IMR-90 (cell line): ENCODE data around the gene GJD2. TPM values are rescaled to one million over a fixed set of nuclear protein-coding genes. Genes with fewer than 3 reads are reported as not detected.

Source experiments
- ATAC-seq: fragments of 200-7000 bp; cut with Tn5 transposase; 2 replicates; pipeline ENCODE4 v1.9.1; 2020; ENCODE audit warnings: low read depth, mild to moderate bottlenecking, moderate library complexity
- BruUV-seq: library from RNA; stranded (reverse); fragments of 400-500 nt; replicated peaks from 2 replicates; lab custom pipeline; 2021; lab: Mats Ljungman, UMichigan
- CTCF ChIA-PET: fragments of 300-600 bp; formaldehyde crosslinking; extraction: SDS; loops from one replicate; lab custom pipeline; 2021; ENCODE audit warnings: antibody characterized with exemption; lab: Yijun Ruan, JAX
- POLR2A ChIA-PET: fragments of 300-600 bp; sonication (Branson Sonifier 250); formaldehyde crosslinking; loops from one replicate; lab custom pipeline; 2022; ENCODE audit warnings: antibody characterized with exemption; ENCODE audit not compliant: unreplicated experiment; lab: Charles Lee
- DNase-seq: peaks from one replicate; pipeline ENCODE4 v3.0.0; 2013
- H2AFZ ChIP-seq: replicated peaks from 2 replicates; pipeline ENCODE3; 2013; ENCODE audit warnings: low read length, mild to moderate bottlenecking; ENCODE audit not compliant: poor library complexity
- H2AK5ac ChIP-seq: 2 replicates; pipeline ENCODE4 v1.6.1; 2013; ENCODE audit warnings: low read depth, low read length, inconsistent platforms
- H2AK9ac ChIP-seq: replicated peaks from 2 replicates; pipeline ENCODE3; 2013; ENCODE audit warnings: mild to moderate bottlenecking, low read depth, low read length, moderate library complexity; ENCODE audit not compliant: poor library complexity
- H2BK120ac ChIP-seq: 2 replicates; pipeline ENCODE4 v1.6.1; 2013; ENCODE audit warnings: low read depth, low read length, inconsistent platforms
- H2BK15ac ChIP-seq: 3 replicates; pipeline ENCODE4 v1.6.1; 2013; ENCODE audit warnings: low read depth, low read length, inconsistent platforms
- H2BK20ac ChIP-seq: 2 replicates; pipeline ENCODE4 v1.6.1; 2013; ENCODE audit warnings: low read depth, mild to moderate bottlenecking, inconsistent platforms, low read length, moderate library complexity
- H2BK5ac ChIP-seq: 2 replicates; pipeline ENCODE4 v1.6.1; 2013; ENCODE audit warnings: mild to moderate bottlenecking, low read depth, low read length, inconsistent platforms; ENCODE audit not compliant: poor library complexity, severe bottlenecking
- H3K14ac ChIP-seq: replicated peaks from 2 replicates; pipeline ENCODE4 v1.6.1; 2013; ENCODE audit warnings: low read depth, low read length, inconsistent platforms
- H3K18ac ChIP-seq: 2 replicates; pipeline ENCODE4 v1.6.1; 2013; ENCODE audit warnings: low read depth, low read length, control low read depth
- H3K23ac ChIP-seq: 2 replicates; pipeline ENCODE4 v1.6.1; 2013; ENCODE audit warnings: low read depth, low read length, inconsistent platforms
- H3K27ac ChIP-seq: 2 replicates; pipeline ENCODE4 v1.5.1; 2013; ENCODE audit warnings: mild to moderate bottlenecking, control low read depth, low read length; ENCODE audit not compliant: insufficient read depth
- H3K27me3 ChIP-seq: 2 replicates; pipeline ENCODE4 v1.6.1; 2013; ENCODE audit warnings: low read length; ENCODE audit not compliant: control insufficient read depth, insufficient read depth
- H3K36me3 ChIP-seq: 2 replicates; pipeline ENCODE4 v1.6.1; 2013; ENCODE audit warnings: low read length, mixed read lengths; ENCODE audit not compliant: control insufficient read depth, insufficient read depth
- H3K4ac ChIP-seq: 2 replicates; pipeline ENCODE4 v1.6.1; 2013; ENCODE audit warnings: low read depth, low read length, inconsistent platforms
- H3K4me1 ChIP-seq: 2 replicates; pipeline ENCODE4 v1.6.1; 2013; ENCODE audit warnings: low read length, mixed read lengths; ENCODE audit not compliant: control insufficient read depth, insufficient read depth
- H3K4me2 ChIP-seq: 2 replicates; pipeline ENCODE4 v1.6.1; 2013; ENCODE audit warnings: low read depth, mild to moderate bottlenecking, control low read depth, low read length, moderate library complexity
- H3K4me3 ChIP-seq: 2 replicates; pipeline ENCODE4 v1.5.1; 2013; ENCODE audit warnings: low read depth, mild to moderate bottlenecking, control low read depth, low read length, moderate library complexity; ENCODE audit not compliant: insufficient read depth
- H3K56ac ChIP-seq: 2 replicates; pipeline ENCODE4 v1.6.1; 2013; ENCODE audit warnings: low read length, inconsistent platforms; ENCODE audit not compliant: insufficient read depth; ENCODE audit errors: extremely low read depth
- H3K79me1 ChIP-seq, 2 experiments: 2 replicates each; pipeline ENCODE4 v1.6.1; 2013; ENCODE audit warnings: low read length in 2 of 2, inconsistent platforms in 1 of 2, low read depth in 1 of 2
- H3K9ac ChIP-seq: 2 replicates; pipeline ENCODE4 v1.6.1; 2013; ENCODE audit warnings: low read depth, low read length, control low read depth
- H3K9me1 ChIP-seq: 2 replicates; pipeline ENCODE4 v1.6.1; 2013; ENCODE audit warnings: low read length, inconsistent platforms; ENCODE audit not compliant: insufficient read depth
- H3K9me3 ChIP-seq: 2 replicates; pipeline ENCODE4 v1.6.1; 2013; ENCODE audit warnings: low read length; ENCODE audit not compliant: control insufficient read depth, insufficient read depth
- H4K20me1 ChIP-seq: 2 replicates; pipeline ENCODE4 v1.6.1; 2013; ENCODE audit warnings: low read length, inconsistent platforms; ENCODE audit not compliant: insufficient read depth
- H4K5ac ChIP-seq: 2 replicates; pipeline ENCODE4 v1.6.1; 2013; ENCODE audit warnings: mild to moderate bottlenecking, low read depth, low read length, control low read depth
- H4K8ac ChIP-seq, 2 experiments: 2 replicates each; pipeline ENCODE4 v1.6.1; 2013; ENCODE audit warnings: low read depth in 2 of 2, low read length in 2 of 2, control low read depth in 1 of 2, inconsistent platforms in 1 of 2
- H4K91ac ChIP-seq: 2 replicates; pipeline ENCODE4 v1.6.1; 2013; ENCODE audit warnings: low read depth, low read length, inconsistent platforms; ENCODE audit not compliant: insufficient read depth
- BHLHE40 ChIP-seq: fragments of 150-350 bp; IDR thresholded peaks from 2 replicates; pipeline ENCODE4 v1.6.1; 2016; ENCODE audit warnings: mild to moderate bottlenecking, low read depth, low read length
- MAZ ChIP-seq: IDR thresholded peaks from 2 replicates; pipeline ENCODE4 v1.6.1; 2012; ENCODE audit warnings: low read depth, mild to moderate bottlenecking, low read length, improper control_type of control experiment, moderate library complexity, borderline replicate concordance
- MXI1 ChIP-seq: IDR thresholded peaks from 2 replicates; pipeline ENCODE4 v1.6.1; 2012; ENCODE audit warnings: low read depth, mild to moderate bottlenecking, low read length, moderate library complexity, borderline replicate concordance
- NFE2L2 ChIP-seq: fragments of 150-350 bp; IDR thresholded peaks from 2 replicates; pipeline ENCODE4 v1.6.1; 2016; ENCODE audit warnings: low read depth, mild to moderate bottlenecking, low read length
- USF2 ChIP-seq: fragments of 150-350 bp; IDR thresholded peaks from 2 replicates; pipeline ENCODE4 v1.6.1; 2017; ENCODE audit warnings: mild to moderate bottlenecking, antibody characterized with exemption, low read length, low read depth
- WGBS, 2 experiments: methylation state at CpG; one replicate each; pipeline versions ENCODE4 v1.1.5 to v1.1.7; 2013; ENCODE audit warnings: missing lambda C conversion rate in 2 of 2; ENCODE audit not compliant: insufficient read length in 1 of 2; ENCODE audit errors: extremely low coverage in 2 of 2; 5-methylcytosine and 5-hydroxymethylcytosine counted together
- dilution Hi-C: fragments of 300-500 bp; cut with HindIII; formaldehyde crosslinking; loops from one replicate; pipeline ENCODE4 v1.14.3; 2018; ENCODE audit warnings: low sequenced_read_pairs; ENCODE audit not compliant: unreplicated experiment
- in situ Hi-C: fragments of 300-500 bp; cut with MboI; formaldehyde crosslinking; loops from 3 replicates; pipeline ENCODE4 v1.14.3; 2019; ENCODE audit warnings: low sequenced_read_pairs, inconsistent platforms, mixed read lengths
- intact Hi-C: fragments of 100-400 bp; cut with micrococcal nuclease; formaldehyde crosslinking; loops from 2 replicates; pipeline ENCODE4 v1.10.0; 2022
- polyA plus RNA-seq, 3 experiments: library from polyadenylated mRNA; depleted of rRNA; stranded (reverse); fragments of >200 nt; gene quantifications; 2 replicates each; pipeline ENCODE4 v1.2.3, GENCODE V29; 2012; ENCODE audit warnings: low replicate concordance in 1 of 3
- total RNA-seq: library from RNA; depleted of rRNA; stranded (reverse); fragments of >200 nt; gene quantifications from 2 replicates; pipeline ENCODE4 v1.2.3, GENCODE V29; 2012

GJD2 gene
- total and polyA plus RNA-seq, 2 of the 4 experiments (the other 2 are of a cell fraction) = not detected

GRCh38 chr15:34783431-34783830 is 28.6 kb upstream of the GJD2 start:
- no peak overlapping the region for H2BK5ac ChIP-seq
- H3K27me3 ChIP-seq = peaks cover 15% of the 10 kb centered on the region
- no TSS peak for BruUV-seq
- no peaks in the 10 kb centered on the region; the same call in 1 of the 2 replicates for H3K9me3 ChIP-seq
- H3K23ac ChIP-seq = no peak overlapping the region
- no peak overlapping the region for H3K56ac ChIP-seq
- H2BK20ac ChIP-seq = no peak overlapping the region
- no peaks in the 10 kb centered on the region for H3K4me1 ChIP-seq
- ChIA-PET POLR2A (no interaction called here), CTCF (interaction anchor here (1.4 kb wide), 1 partner anchor 10 kb away, joined by 3 read pairs; no protein-coding TSS in a partner anchor)
- in situ Hi-C loops (no loop called here), intact Hi-C loops (loop anchor here (5.0 kb wide), 1 partner anchor 36 kb away; no protein-coding TSS in a partner anchor), dilution Hi-C loops (no loop called here)
- no CpG with 5 or more reads among the region's 2 CpGs for WGBS, 2 experiments
- no peaks in the 10 kb centered on the region for H3K9me1 ChIP-seq
- H3K79me1 ChIP-seq = no peaks in the 10 kb centered on the region
- H3K14ac ChIP-seq = no peak overlapping the region
- no peak overlapping the region for H2AFZ ChIP-seq
- H3K27ac ChIP-seq = no peak overlapping the region
- H4K8ac ChIP-seq = no peak overlapping the region
- no peaks in the 10 kb centered on the region for H4K20me1 ChIP-seq
- no peak overlapping the region for H2AK5ac ChIP-seq
- no peak overlapping the region for H4K91ac ChIP-seq
- no peak overlapping the region for H2AK9ac ChIP-seq
- H3K9ac ChIP-seq = no peak overlapping the region
- H4K5ac ChIP-seq = no peak overlapping the region
- no peak overlapping the region for H3K18ac ChIP-seq
- H2BK15ac ChIP-seq = no peak overlapping the region
- H2BK120ac ChIP-seq = no peak overlapping the region
- H3K36me3 ChIP-seq = no peaks in the 10 kb centered on the region
- H3K4me3 ChIP-seq = no peak overlapping the region
- no peak for TF ChIP-seq USF2
- no peak for TF ChIP-seq MXI1
- no peak for TF ChIP-seq MAZ
- TF ChIP-seq BHLHE40 = no peak
- no peak for TF ChIP-seq NFE2L2
- H3K4ac ChIP-seq = no peak overlapping the region
- H3K4me2 ChIP-seq = no peak overlapping the region
- ATAC-seq (no peak), DNase-seq (no peak)
